Measurements from ENCODE around the gene PFDN1.
A peak's percentile ranks its signal among the peaks of the same experiment; 100 is the strongest.

The PFDN1 gene

GRCh38 chr5:140258016-140258415 lies 44.9 kb downstream of the PFDN1 start:
- no peak for DNase-seq

GRCh38 chr5:140256726-140257125 lies 46.2 kb downstream of the PFDN1 start:
- no peak for DNase-seq

GRCh38 chr5:140255460-140256157 lies 47.3 kb downstream of the PFDN1 start:
- DNase-seq: no peak

GRCh38 chr5:140253985-140254384 lies 48.9 kb downstream of the PFDN1 start:
- no peak for DNase-seq

- no peak for DNase-seq
Measured at GRCh38 chr5:140252470-140253126, 50.3 kb downstream of the PFDN1 start.

GRCh38 chr5:140251527-140251973 lies 51.4 kb downstream of the PFDN1 start:
- peak; percentile 78 for DNase-seq

- no peak for DNase-seq
Measured at GRCh38 chr5:140250386-140250785, 52.5 kb downstream of the PFDN1 start.

- DNase-seq: no peak
Measured at GRCh38 chr5:140249536-140249935, 53.4 kb downstream of the PFDN1 start.

- no peak for DNase-seq
Measured at GRCh38 chr5:140248414-140248813, 54.5 kb downstream of the PFDN1 start.

- no peak for DNase-seq
Measured at GRCh38 chr5:140246378-140247122, 56.4 kb downstream of the PFDN1 start.

GRCh38 chr5:140245926-140246325 lies 57.0 kb downstream of the PFDN1 start:
- DNase-seq: no peak

- no peak for DNase-seq
Measured at GRCh38 chr5:140245341-140245740, 57.6 kb downstream of the PFDN1 start.

GRCh38 chr5:140244525-140245025 lies 58.3 kb downstream of the PFDN1 start:
- peak; percentile 89 for DNase-seq

- no peak for DNase-seq
Measured at GRCh38 chr5:140243706-140244250, 59.1 kb downstream of the PFDN1 start.

GRCh38 chr5:140242890-140243585 lies 59.9 kb downstream of the PFDN1 start:
- DNase-seq: no peak

- DNase-seq: no peak
Measured at GRCh38 chr5:140242099-140242498, 60.8 kb downstream of the PFDN1 start.

- DNase-seq: no peak
Measured at GRCh38 chr5:140240987-140241706, 61.8 kb downstream of the PFDN1 start.

GRCh38 chr5:140239939-140240700 lies 62.8 kb downstream of the PFDN1 start:
- peak; percentile 78 for DNase-seq

GRCh38 chr5:140239461-140239860 lies 63.4 kb downstream of the PFDN1 start:
- DNase-seq: no peak

GRCh38 chr5:140238756-140239155 lies 64.1 kb downstream of the PFDN1 start:
- DNase-seq: no peak

Data from activated CD8-positive, alpha-beta memory T cell treated with anti-CD3 and anti-CD28 coated beads, Interleukin-2, amount 50 U/mL, for 48 hours (primary cell).